Spleen (tissue), 11 donors: ENCODE data around the gene FOXK2. TPM values are rescaled to one million over a fixed set of nuclear protein-coding genes. Genes with fewer than 3 reads are reported as not detected.

ENCODE experiments used
- DNase-seq: peaks from one replicate; pipeline ENCODE4 v3.0.0-alpha.2; 2020
- H3K27ac ChIP-seq, 8 donors: fragments of 200-600 bp; sonication (generic) in 7 of 8; 1 replicate in 4 of 8; 2 replicates in 4 of 8; pipeline versions ENCODE4 v1.5.0 to v1.8.0; 2016 to 2021; ENCODE audit warnings: inconsistent platforms in 4 of 8, mild to moderate bottlenecking in 4 of 8, moderate library complexity in 1 of 8
- H3K27me3 ChIP-seq, 7 donors: fragments of 200-600 bp; sonication (generic) in 6 of 7; replicated peaks in 1 of 7; 1 replicate in 4 of 7; 2 replicates in 3 of 7; pipeline versions ENCODE4 v1.5.0 to v1.8.0; 2016 to 2021; ENCODE audit warnings: inconsistent platforms in 3 of 7, mild to moderate bottlenecking in 1 of 7
- H3K36me3 ChIP-seq, 6 donors: fragments of 200-600 bp; sonication (generic) in 5 of 6; 1 replicate in 4 of 6; 2 replicates in 2 of 6; pipeline versions ENCODE4 v1.5.0 to v1.8.0; 2016 to 2021; ENCODE audit warnings: inconsistent platforms in 2 of 6
- H3K4me1 ChIP-seq, 6 donors: fragments of 200-600 bp; sonication (generic) in 5 of 6; 1 replicate in 3 of 6; 2 replicates in 3 of 6; pipeline versions ENCODE4 v1.5.0 to v1.8.0; 2016 to 2021; ENCODE audit warnings: inconsistent platforms in 3 of 6
- H3K4me3 ChIP-seq, 8 donors: fragments of 200-600 bp; sonication (generic) in 7 of 8; 1 replicate in 4 of 8; 2 replicates in 4 of 8; pipeline versions ENCODE4 v1.5.0 to v1.8.0; 2016 to 2021; ENCODE audit warnings: inconsistent platforms in 4 of 8, mild to moderate bottlenecking in 4 of 8, moderate library complexity in 2 of 8
- H3K9me3 ChIP-seq, 8 donors: fragments of 200-600 bp; sonication (generic) in 7 of 8; 1 replicate in 4 of 8; 2 replicates in 4 of 8; pipeline versions ENCODE4 v1.5.0 to v1.8.0; 2016 to 2021; ENCODE audit warnings: inconsistent platforms in 4 of 8
- CTCF ChIP-seq, 11 experiments: fragments of 200-600 bp in 7 of 11; fragments of 450-650 bp in 4 of 11; sonication (generic) in 4 of 11; IDR thresholded peaks in 8 of 11; conservative IDR thresholded peaks in 3 of 11; 1 replicate in 7 of 11; 2 replicates in 4 of 11; pipeline versions ENCODE4 v1.4.0 to v1.8.0; 2016 to 2021; ENCODE audit warnings: antibody characterized with exemption in 11 of 11, inconsistent platforms in 4 of 11, mild to moderate bottlenecking in 1 of 11
- POLR2A ChIP-seq, 3 donors: fragments of 450-650 bp; IDR thresholded peaks; one replicate each; pipeline ENCODE4 v1.5.1; 2017; ENCODE audit warnings: antibody characterized with exemption in 3 of 3, mild to moderate bottlenecking in 1 of 3
- POLR2AphosphoS5 ChIP-seq, 3 donors: sonication (generic); formaldehyde crosslinking; IDR thresholded peaks; one replicate each; pipeline ENCODE4 v1.5.1; 2017; ENCODE audit warnings: antibody characterized with exemption in 3 of 3
- WGBS, 5 donors: extraction: QIAGEN DNeasy Blood & Tissue Kit in 3 of 5; methylation state at CpG; one replicate each; pipeline versions ENCODE4 v1.1.5 to v1.1.7; 2013 to 2018; 5-methylcytosine and 5-hydroxymethylcytosine counted together
- intact Hi-C: fragments of 100-400 bp; cut with DNase I; formaldehyde crosslinking; loops from one replicate; pipeline ENCODE4 v1.15.0; 2023; ENCODE audit warnings: low total_unique reads
- polyA plus RNA-seq, 3 donors: library from polyadenylated mRNA; stranded (reverse); fragments of 200-250 nt; gene quantifications; one replicate each; pipeline ENCODE4 v1.2.1, GENCODE V29; 2013
- total RNA-seq, 7 donors: library from RNA; depleted of rRNA in 3 of 7; stranded (reverse); fragments of >200 nt in 3 of 7; fragmentation: NEBNext Ultra II Directional in 4 of 7; extraction: Animal tissue kit (Norgen Biotek cat#: 25700) in 4 of 7; gene quantifications; one replicate each; pipeline versions ENCODE4 v1.1.0 to v1.2.1, GENCODE V29; 2016 to 2021
- donor health status: healthy with polysubstance abuse.
- donor health status: DM: no; HTN: no; CAD: no; lungs with moderate emphysema.
- donor health status: DM: no; HTN: no; CAD: no.
- donor health status: Bipolar disorder and iron deficiency.
- donor health status: healthy.
- donor health status: DM: no; HTN: no; CAD: no.
- donor health status: DM: yes; HTN: yes; CAD: no.

Gene FOXK2
- total and polyA plus RNA-seq, 10 donors = 10.4 to 55.1 (median 45.2) TPM

- no peak overlapping the region for H3K27ac ChIP-seq
- peaks cover 0 to 12% (median 8%) of the 10 kb centered on the region in 8 donors for H3K9me3 ChIP-seq
- H3K4me3 ChIP-seq = no peak overlapping the region
- 69 to 94% (median 86%) methylated on average over 7 to 14 of the region's 14 CpGs for WGBS, 5 donors
- intact Hi-C loops = no loop called here
- peaks cover 0 to 74% (median 18%) of the 10 kb centered on the region in 6 donors for H3K4me1 ChIP-seq
- no peak for TF ChIP-seq POLR2AphosphoS5 (IDR thresholded peaks at IDR 0.05)
- no peak for TF ChIP-seq POLR2A (IDR thresholded peaks at IDR 0.05)
- no peak for TF ChIP-seq CTCF (IDR thresholded peaks at IDR 0.05 in 8 of 11, conservative IDR thresholded peaks at IDR 0.05 in 3 of 11)
- no peaks in the 10 kb centered on the region for H3K27me3 ChIP-seq
- H3K36me3 ChIP-seq = peaks cover 0 to 96% (median 47%) of the 10 kb centered on the region in 6 donors
- peak; percentile 53 for DNase-seq
Measured at GRCh38 chr17:82639628-82640027, 120.1 kb downstream of the FOXK2 start.

- no peak for DNase-seq
- peaks cover 0 to 74% (median 18%) of the 10 kb centered on the region in 6 donors for H3K4me1 ChIP-seq
- H3K27ac ChIP-seq = no peak overlapping the region
- WGBS, 5 donors = 47 to 87% (median 80%) methylated on average over 5 of the region's 5 CpGs
- peaks cover 0 to 12% (median 8%) of the 10 kb centered on the region in 8 donors for H3K9me3 ChIP-seq
- H3K4me3 ChIP-seq = no peak overlapping the region
- no peak for TF ChIP-seq POLR2A (IDR thresholded peaks at IDR 0.05)
- no peak for TF ChIP-seq POLR2AphosphoS5 (IDR thresholded peaks at IDR 0.05)
- TF ChIP-seq CTCF (IDR thresholded peaks at IDR 0.05 in 8 of 11, conservative IDR thresholded peaks at IDR 0.05 in 3 of 11) = no peak
- H3K36me3 ChIP-seq = peaks cover 0 to 95% (median 47%) of the 10 kb centered on the region in 6 donors
- intact Hi-C loops = no loop called here
- H3K27me3 ChIP-seq = no peaks in the 10 kb centered on the region
Measured at GRCh38 chr17:82640036-82640435, 120.5 kb downstream of the FOXK2 start.

GRCh38 chr17:82642022-82642421 is 122.5 kb downstream of the FOXK2 start:
- Histone ChIP-seq H3K4me1 (peaks cover 15 to 88% (median 37%) of the 10 kb centered on the region in 6 donors), H3K9me3 (peaks cover 0 to 6% (median 3%) of the 10 kb centered on the region in 8 donors), H3K36me3 (peaks cover 0 to 77% (median 47%) of the 10 kb centered on the region in 6 donors), H3K4me3 (no peak overlapping the region), H3K27me3 (no peaks in the 10 kb centered on the region), H3K27ac (no peak overlapping the region)
- intact Hi-C loops = no loop called here
- DNase-seq = no peak
- TF ChIP-seq POLR2AphosphoS5 (IDR thresholded peaks at IDR 0.05) (peak in 1 of 3 donors; percentile 23), CTCF (IDR thresholded peaks at IDR 0.05 in 8 of 11, conservative IDR thresholded peaks at IDR 0.05 in 3 of 11) (no peak), POLR2A (IDR thresholded peaks at IDR 0.05) (no peak)
- 93 to 97% (median 95%) methylated on average over 12 to 14 of the region's 14 CpGs for WGBS, 5 donors

GRCh38 chr17:82644148-82644547 is 124.6 kb downstream of the FOXK2 start:
- peak; percentile 52 for DNase-seq
- intact Hi-C loops = no loop called here
- Histone ChIP-seq H3K36me3 (peaks cover 0 to 57% (median 46%) of the 10 kb centered on the region in 6 donors), H3K9me3 (no peaks in the 10 kb centered on the region), H3K27ac (no peak overlapping the region), H3K4me3 (no peak overlapping the region), H3K4me1 (peaks cover 19 to 88% (median 39%) of the 10 kb centered on the region in 6 donors), H3K27me3 (no peaks in the 10 kb centered on the region)
- TF ChIP-seq POLR2A (IDR thresholded peaks at IDR 0.05) (no peak), CTCF (IDR thresholded peaks at IDR 0.05 in 8 of 11, conservative IDR thresholded peaks at IDR 0.05 in 3 of 11) (no peak), POLR2AphosphoS5 (IDR thresholded peaks at IDR 0.05) (no peak)
- WGBS, 5 donors = 79 to 92% (median 86%) methylated on average over 5 of the region's 5 CpGs
